Osteoblast (primary cell): ENCODE measurements around the gene RBM19. TPM values are rescaled to one million over a fixed set of nuclear protein-coding genes. Genes with fewer than 3 reads are reported as not detected.

Source experiments
- DNase-seq: peaks from one replicate; pipeline ENCODE4 v3.0.0; 2011; ENCODE audit warnings: low spot score, mixed read lengths; ENCODE audit not compliant: insufficient read length; ENCODE audit errors: missing footprints
- H2AFZ ChIP-seq: 2 replicates; pipeline ENCODE4 v1.6.0; 2011; ENCODE audit warnings: mild to moderate bottlenecking, low read length
- H3K27ac ChIP-seq: 2 replicates; pipeline ENCODE4 v1.5.1; 2011; ENCODE audit warnings: mild to moderate bottlenecking, low read depth, low read length, moderate library complexity
- H3K27me3 ChIP-seq: 2 replicates; pipeline ENCODE4 v1.6.0; 2012; ENCODE audit warnings: mild to moderate bottlenecking, control low read depth, inconsistent platforms, low read length, moderate library complexity; ENCODE audit not compliant: insufficient read depth
- H3K36me3 ChIP-seq: 2 replicates; pipeline ENCODE4 v1.5.1; 2011; ENCODE audit warnings: mild to moderate bottlenecking, low read length, control low read depth, moderate library complexity; ENCODE audit not compliant: insufficient read depth
- H3K4me1 ChIP-seq: 2 replicates; pipeline ENCODE4 v1.5.1; 2011; ENCODE audit warnings: mild to moderate bottlenecking, low read length, control low read depth, moderate library complexity; ENCODE audit not compliant: insufficient read depth
- H3K4me2 ChIP-seq: 2 replicates; pipeline ENCODE4 v1.6.0; 2011; ENCODE audit warnings: mild to moderate bottlenecking, low read length; ENCODE audit not compliant: insufficient read depth
- H3K4me3 ChIP-seq: fragments of 200-600 bp; sonication (generic); 3 replicates; pipeline ENCODE4 v1.5.1; 2012; ENCODE audit warnings: mild to moderate bottlenecking, low read length, inconsistent platforms; ENCODE audit not compliant: insufficient read depth
- H3K79me2 ChIP-seq: 2 replicates; pipeline ENCODE4 v1.6.0; 2012; ENCODE audit warnings: mild to moderate bottlenecking, low read length, control low read depth, inconsistent platforms; ENCODE audit not compliant: insufficient read depth
- H3K9me3 ChIP-seq: 2 replicates; pipeline ENCODE4 v1.5.1; 2011; ENCODE audit warnings: low read depth, low read length, control low read depth
- H4K20me1 ChIP-seq: 2 replicates; pipeline ENCODE4 v1.6.0; 2012; ENCODE audit warnings: mild to moderate bottlenecking, low read length, control low read depth; ENCODE audit not compliant: insufficient read depth
- total RNA-seq: library from RNA; depleted of rRNA; stranded (reverse); fragments of >200 nt; gene quantifications from 2 replicates; pipeline ENCODE4 v1.2.3, GENCODE V29; 2012
- TF ChIP-seq, protein P1 (sequence below): IDR thresholded peaks from 2 replicates; pipeline ENCODE4 v1.5.1; 2011; ENCODE audit warnings: mild to moderate bottlenecking, low read depth, low read length, moderate library complexity; ENCODE audit errors: extremely low read depth

RBM19 gene
- total RNA-seq, 1 donor: 27.5 TPM

DNA sequence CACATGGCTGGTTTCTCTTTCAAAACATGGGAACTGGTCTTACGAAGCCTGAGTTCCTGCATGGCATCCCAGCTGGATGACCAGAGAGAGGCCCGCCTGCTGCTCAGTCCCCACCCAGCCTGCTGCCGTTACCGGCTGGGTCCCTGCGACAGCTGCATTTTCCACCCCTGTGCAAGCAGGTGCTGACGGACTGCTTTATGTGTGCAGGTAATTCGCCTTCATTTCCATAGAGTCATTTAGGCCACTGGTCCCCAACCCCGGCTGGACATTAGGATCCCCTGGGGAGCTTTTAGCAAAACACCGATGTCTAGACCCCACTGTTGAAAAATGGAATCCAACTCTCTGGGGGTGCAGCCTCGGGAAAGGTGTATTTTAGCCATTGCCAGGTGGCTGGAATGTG is 51.9 kb downstream of the RBM19 start:
- DNase-seq: no peak
- Histone ChIP-seq H3K4me1 (no peaks in the 10 kb centered on the region), H2AFZ (no peak overlapping the region), H4K20me1 (no peaks in the 10 kb centered on the region), H3K36me3 (peaks cover 19% of the 10 kb centered on the region), H3K27me3 (no peaks in the 10 kb centered on the region), H3K79me2 (no peaks in the 10 kb centered on the region), H3K4me3 (no peak overlapping the region), H3K9me3 (no peaks in the 10 kb centered on the region), H3K27ac (no peak overlapping the region), H3K4me2 (no peak overlapping the region)
- TF ChIP-seq, protein P1, sequence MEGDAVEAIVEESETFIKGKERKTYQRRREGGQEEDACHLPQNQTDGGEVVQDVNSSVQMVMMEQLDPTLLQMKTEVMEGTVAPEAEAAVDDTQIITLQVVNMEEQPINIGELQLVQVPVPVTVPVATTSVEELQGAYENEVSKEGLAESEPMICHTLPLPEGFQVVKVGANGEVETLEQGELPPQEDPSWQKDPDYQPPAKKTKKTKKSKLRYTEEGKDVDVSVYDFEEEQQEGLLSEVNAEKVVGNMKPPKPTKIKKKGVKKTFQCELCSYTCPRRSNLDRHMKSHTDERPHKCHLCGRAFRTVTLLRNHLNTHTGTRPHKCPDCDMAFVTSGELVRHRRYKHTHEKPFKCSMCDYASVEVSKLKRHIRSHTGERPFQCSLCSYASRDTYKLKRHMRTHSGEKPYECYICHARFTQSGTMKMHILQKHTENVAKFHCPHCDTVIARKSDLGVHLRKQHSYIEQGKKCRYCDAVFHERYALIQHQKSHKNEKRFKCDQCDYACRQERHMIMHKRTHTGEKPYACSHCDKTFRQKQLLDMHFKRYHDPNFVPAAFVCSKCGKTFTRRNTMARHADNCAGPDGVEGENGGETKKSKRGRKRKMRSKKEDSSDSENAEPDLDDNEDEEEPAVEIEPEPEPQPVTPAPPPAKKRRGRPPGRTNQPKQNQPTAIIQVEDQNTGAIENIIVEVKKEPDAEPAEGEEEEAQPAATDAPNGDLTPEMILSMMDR: no peak

DNA sequence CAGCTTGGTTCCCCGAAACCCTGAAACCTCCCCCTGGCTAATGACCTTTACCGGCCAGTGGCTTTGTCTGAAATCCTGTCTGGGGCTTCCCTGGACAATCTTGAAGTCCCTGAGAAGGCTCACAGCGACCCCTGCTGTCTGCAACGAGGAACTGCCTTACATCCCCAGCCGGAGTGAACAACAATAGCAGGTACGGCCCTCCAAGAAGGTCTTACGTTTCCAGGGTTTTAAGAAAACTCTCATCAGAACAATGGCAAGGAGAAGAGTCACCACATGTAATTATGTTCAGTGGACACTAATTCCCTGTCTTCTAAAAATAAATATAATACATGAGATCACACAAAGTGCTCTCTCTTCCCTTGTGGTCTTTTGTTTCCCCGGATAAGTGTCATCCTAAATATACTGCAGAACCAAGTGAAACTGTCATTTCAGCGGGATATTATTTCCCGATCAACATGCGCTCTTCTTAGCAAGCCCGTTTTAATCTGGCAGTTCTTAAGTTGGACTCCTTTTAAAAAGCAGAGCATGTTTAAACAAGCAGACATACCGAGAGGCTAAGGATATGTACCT is 53.3 kb downstream of the RBM19 start:
- no peak overlapping the region for H3K27ac ChIP-seq
- H3K27me3 ChIP-seq: no peaks in the 10 kb centered on the region
- H3K4me1 ChIP-seq: no peaks in the 10 kb centered on the region
- H2AFZ ChIP-seq: no peak overlapping the region
- H3K79me2 ChIP-seq: no peaks in the 10 kb centered on the region
- TF ChIP-seq, protein P1: peak; percentile 98
- no peak overlapping the region for H3K4me2 ChIP-seq
- H3K9me3 ChIP-seq: no peaks in the 10 kb centered on the region
- DNase-seq: peak; percentile 93
- no peak overlapping the region for H3K4me3 ChIP-seq
- peaks cover 19% of the 10 kb centered on the region for H3K36me3 ChIP-seq
- no peaks in the 10 kb centered on the region for H4K20me1 ChIP-seq

DNA sequence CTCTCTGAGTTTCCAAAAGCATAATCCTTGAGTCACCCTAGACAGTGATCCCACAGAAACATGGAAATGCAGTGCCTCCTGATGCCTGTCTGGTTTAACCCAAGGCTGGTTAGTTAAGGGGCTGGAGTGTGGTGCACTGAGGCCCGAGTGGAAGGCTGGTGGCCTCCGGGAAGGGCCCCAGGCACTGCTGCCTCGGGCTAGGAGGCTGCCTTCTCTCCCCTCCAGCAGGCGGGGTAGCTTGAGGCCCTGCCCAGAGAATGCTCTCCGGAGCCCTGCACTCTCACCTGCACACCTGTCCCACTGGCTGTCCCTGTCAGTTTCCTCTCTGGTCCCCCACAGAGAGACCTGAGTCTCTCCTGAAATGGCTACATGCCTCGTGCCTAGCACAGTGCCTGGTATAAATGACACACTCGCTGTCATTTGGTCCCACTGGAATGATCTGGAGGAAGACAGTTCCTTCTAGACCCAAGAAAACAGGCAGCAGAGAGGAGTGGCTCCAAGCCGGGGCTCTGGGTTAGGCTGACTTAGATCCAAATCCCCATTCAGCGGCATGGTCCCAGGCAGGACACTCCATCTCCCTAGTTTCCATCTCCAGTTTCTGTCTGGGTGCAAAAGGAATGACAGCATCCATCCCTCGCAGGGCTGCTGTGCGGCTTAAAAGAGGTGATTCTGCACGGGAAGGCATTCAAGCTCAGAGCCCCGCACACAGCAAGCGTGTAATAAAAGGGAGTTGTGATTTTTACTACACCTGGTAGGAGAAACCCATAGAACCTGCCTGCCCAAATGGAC is 54.0 kb downstream of the RBM19 start:
- Histone ChIP-seq H3K27ac (no peak overlapping the region), H3K79me2 (no peaks in the 10 kb centered on the region), H3K4me1 (no peaks in the 10 kb centered on the region), H2AFZ (no peak overlapping the region), H3K4me3 (no peak overlapping the region), H3K9me3 (no peaks in the 10 kb centered on the region), H3K27me3 (no peaks in the 10 kb centered on the region), H3K36me3 (peaks cover 16% of the 10 kb centered on the region), H3K4me2 (no peak overlapping the region), H4K20me1 (no peaks in the 10 kb centered on the region)
- DNase-seq: no peak
- TF ChIP-seq, protein P1: no peak

DNA sequence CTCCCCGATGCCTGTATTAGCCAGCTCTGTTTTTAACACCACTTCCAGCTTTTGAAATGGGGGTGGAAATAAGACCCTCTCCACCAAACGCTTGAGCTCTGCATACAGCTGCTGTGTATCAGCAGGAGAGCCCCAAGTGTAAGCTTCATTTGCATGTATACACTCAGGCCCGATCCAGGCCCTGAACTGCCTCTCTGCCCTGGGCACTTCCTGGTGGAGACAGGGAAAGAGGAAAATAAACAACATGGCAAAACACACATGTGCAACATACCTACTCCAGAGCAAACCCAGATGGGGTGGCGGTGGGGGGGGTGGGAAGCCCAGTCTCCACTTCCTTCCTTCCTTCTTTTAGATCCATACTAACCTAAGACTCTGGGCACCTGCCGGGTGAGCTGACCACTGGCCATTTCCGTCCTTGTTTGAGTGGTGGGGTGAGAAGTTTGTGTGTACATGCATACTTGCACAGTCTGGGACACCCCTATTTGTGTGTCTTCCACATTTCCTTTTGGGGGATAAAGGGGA is 55.3 kb downstream of the RBM19 start:
- no peaks in the 10 kb centered on the region for H3K79me2 ChIP-seq
- no peak overlapping the region for H2AFZ ChIP-seq
- no peak for DNase-seq
- no peaks in the 10 kb centered on the region for H3K9me3 ChIP-seq
- H3K4me3 ChIP-seq: no peak overlapping the region
- TF ChIP-seq, protein P1: no peak
- H3K27ac ChIP-seq: no peak overlapping the region
- no peaks in the 10 kb centered on the region for H3K27me3 ChIP-seq
- no peaks in the 10 kb centered on the region for H4K20me1 ChIP-seq
- no peaks in the 10 kb centered on the region for H3K4me1 ChIP-seq
- peaks cover 12% of the 10 kb centered on the region for H3K36me3 ChIP-seq
- H3K4me2 ChIP-seq: no peak overlapping the region
